Fibroblast of skin of abdomen (primary cell): ENCODE data around the gene POGZ.
A peak's percentile ranks its signal among the peaks of the same experiment; 100 is the strongest.
"Not testable (repeated sequence)": the region's sequence is repeated elsewhere in the genome, so short reads cannot be mapped to it uniquely, and the experiment has no call there.

Experiments
- DNase-seq: peaks from one replicate; pipeline ENCODE4 v3.0.0-alpha.2; 2013

POGZ gene

DNA sequence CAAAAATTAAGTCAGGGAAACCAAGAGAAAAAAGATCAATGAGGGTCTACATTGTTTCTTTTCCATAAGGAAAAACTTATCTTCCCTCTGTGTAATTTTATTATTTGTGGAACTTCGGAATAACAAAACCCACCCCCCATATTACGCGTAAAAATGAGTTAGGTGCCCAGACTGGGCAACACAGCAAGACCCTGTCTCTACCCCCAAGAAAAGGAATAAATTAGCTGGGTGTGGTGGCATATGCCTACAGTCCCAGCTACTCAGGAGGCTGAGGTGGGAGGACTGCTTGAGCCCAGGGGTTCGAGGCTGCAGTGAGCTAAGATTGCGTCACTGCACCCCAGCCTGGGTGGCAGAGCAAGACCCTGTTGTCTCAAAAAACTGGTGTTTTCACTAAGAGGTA is 39.5 kb downstream of the POGZ start:
- DNase-seq: no peak

DNA sequence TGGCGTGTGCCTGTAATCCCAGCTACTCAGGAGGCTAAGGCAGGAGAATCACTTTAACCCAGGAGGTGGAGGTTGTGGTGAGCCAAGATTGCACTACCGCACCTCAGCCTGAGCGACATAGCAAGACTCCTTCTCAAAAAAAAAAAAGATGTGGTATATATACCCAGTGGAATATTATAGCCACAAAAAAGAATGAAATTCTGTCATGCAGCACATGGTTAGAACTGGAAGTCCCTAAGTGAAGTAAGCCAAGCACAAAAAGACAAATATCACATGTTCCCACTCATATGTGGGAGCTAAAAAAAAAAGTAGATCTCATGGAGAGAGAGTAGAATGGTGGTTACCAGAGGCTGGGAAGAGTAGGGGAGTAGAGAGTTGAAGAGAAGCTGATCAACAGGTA is 41.2 kb downstream of the POGZ start:
- DNase-seq: no peak

DNA sequence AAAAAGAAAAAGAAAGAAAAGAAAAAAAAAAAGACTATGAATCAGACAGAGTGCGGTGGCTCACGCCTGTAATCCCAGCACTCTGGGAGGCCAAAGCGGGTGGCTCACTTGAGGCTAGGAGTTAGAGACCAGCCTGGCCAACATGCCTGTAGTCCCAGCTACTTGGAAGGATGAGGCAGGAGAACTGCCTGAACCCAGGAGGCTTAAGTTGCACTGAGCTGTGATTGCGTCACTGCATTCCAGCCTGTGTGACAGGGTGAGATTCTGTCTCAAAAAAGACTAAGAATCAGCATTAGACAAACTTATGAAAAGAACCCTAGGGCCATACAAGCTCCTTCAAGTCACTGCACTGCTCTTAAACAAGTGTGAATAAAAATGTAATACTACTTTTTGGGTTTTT is 43.1 kb downstream of the POGZ start:
- peak; percentile 61 for DNase-seq

DNA sequence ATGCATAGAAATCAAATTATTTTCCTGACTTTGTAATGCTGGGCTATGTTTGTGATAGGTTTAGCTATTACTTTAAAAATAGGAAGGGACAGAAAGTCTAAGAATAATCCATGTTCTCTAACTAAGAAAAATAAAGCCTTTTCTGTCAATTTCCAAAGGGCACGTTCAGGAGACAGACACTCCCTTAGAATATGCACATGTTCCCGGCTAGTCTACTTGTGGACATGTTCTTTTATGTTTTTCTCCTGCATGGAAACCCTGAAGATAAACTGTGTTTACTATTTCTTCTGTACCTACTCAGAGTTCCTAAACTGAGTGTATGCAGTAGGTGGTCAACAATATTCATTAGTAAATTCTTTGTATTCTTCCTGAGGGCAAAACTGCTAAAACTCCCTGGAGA is 47.4 kb downstream of the POGZ start:
- DNase-seq: no peak

DNA sequence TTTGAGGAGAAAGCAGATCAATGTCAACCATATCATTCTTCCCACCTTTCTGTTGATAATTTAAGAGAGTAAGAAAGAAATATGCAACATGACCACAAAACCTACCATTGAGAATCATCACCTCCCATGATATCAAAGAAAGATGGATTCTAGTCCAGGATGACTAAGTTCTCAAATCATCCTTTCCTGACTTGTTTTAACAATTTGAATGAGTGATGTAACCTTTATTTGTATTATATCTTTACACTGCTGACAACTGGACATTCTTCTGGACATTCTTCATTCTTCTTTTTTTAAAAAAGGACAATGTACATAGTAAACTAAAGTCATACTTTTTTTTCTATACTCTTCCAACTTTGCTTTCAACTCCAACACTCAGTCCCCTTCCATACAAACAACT is 50.4 kb downstream of the POGZ start:
- DNase-seq: peak; percentile 50

DNA sequence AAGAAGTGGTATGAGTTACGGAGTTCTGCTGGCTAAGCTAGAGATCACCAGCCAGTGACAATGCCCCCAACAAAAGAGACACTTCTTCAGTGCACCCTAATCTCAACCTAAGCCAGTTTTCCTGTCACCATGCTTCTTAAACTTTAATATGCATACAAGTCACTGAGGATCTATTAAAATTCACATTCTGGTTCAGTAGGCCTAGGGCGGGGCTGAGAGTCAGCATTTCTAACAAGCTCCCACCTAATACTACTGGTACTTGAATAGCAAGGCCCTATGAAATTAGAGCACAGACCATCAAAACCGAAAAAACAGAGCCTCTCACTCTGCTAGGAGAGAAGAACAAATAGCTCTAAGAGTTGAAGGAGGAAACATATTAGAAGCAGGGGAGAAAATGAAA is 52.0 kb downstream of the POGZ start:
- DNase-seq: no peak

DNA sequence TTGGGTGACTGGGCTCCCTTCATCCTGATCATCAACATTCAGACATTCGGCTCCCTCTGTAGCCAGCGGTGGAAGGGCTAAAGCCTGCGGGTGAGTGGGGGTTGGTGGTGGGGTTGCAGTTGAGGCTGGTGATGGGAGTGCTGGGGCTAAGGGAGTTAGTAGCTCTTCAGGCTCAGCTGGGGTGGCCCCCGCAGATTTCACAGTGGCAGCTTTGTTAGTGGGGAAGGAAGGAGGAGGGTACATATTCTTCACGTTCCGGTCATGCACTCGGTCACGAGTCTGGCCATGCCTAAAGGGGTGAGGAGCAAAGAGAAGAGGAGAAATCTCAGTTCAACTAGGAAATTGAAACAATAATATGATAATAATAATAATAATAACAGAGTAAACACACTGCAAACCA is 53.1 kb downstream of the POGZ start:
- DNase-seq: no peak

DNA sequence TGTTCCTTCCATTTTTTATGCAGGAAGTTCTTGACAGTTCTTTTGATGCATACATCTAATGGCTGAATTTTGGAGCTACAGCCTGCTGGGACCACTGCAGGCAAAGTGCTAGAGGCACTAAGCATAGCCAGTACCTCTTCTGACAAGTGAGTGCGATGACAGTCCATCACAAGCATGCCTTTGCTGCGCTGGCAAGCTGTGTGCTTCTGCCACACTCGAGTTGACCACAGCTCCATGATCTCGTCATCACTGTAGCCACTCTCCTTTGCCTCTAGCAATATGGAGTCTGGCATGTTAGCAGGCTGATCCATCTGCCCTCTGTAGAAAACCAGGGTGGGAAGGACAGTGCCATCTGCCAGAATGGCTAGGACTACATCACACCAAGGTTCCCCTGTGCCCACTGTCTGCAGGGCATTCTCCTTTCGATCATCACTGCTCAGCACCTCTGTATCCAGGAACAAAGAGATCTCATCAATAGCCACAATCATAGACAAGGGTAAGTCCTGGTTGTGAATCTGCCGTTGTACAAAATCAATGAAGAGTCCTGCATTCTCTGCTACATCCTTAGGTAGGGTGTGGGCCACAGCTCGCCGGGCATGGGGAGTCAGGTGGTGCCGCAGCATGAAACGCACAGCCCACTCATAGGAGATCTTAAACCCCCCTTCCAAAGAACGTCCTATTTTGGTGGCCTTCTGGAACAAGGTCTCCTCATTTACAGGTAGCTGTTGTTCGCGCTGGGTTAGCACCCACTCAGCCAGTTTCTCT is 53.9 kb downstream of the POGZ start:
- no peak for DNase-seq

DNA sequence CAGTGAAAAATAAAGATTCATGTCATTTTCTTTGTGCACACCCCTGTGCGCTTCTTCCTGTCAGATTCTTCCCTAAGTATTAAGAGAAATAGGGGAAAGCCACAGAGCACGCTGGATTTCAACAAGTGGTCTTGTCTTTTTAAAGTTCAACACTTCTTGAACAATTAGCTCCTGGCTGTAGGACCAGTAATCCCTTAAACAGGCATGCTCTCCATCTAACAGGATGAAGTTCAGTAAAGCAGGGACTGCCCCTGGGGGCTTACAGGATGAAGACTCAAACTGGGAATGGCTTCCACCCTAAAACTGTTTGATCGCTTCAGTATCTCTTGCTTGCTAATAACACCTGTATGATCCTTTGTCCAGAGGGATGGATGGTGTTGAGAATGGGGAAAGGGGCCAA is 55.7 kb downstream of the POGZ start:
- DNase-seq: no peak

DNA sequence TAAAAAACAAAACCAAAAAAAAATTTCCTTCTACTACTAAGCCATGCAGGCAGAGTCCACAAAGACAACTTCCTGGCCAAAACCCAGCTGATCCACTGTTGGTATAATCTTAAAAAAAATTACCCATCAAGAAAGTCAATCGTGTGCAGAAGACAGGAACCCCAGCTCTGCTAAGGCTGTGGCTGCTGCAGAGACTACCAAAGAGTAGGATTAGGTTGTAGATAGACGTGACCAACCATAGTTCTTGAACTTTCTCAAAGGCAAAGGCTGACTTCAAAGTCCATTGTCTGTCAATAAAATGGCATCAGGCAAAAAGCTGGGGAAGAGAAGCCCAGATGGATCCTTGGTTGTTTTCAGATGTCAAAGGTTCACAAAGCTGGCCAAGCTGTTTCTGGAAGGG is 56.5 kb downstream of the POGZ start:
- DNase-seq: no peak

DNA sequence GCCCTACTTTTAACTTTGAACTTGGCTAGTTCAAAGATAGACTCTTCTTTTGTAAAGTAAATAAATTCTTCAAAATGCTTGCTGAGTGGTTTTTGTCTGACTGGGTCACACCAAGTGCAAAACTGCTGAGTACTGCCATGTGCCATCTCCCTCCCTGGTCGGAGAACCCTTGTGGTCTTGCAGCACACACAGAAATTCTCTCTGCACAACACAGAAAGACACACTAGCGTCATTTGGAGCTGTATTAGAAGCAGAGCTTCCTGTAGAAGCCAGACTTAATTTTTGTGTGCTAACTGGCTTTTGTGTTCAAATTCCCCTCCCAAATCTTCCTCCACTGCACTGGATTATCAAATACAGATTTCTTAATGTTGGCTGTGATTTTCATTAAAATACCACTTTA is 57.4 kb downstream of the POGZ start:
- DNase-seq: no peak

DNA sequence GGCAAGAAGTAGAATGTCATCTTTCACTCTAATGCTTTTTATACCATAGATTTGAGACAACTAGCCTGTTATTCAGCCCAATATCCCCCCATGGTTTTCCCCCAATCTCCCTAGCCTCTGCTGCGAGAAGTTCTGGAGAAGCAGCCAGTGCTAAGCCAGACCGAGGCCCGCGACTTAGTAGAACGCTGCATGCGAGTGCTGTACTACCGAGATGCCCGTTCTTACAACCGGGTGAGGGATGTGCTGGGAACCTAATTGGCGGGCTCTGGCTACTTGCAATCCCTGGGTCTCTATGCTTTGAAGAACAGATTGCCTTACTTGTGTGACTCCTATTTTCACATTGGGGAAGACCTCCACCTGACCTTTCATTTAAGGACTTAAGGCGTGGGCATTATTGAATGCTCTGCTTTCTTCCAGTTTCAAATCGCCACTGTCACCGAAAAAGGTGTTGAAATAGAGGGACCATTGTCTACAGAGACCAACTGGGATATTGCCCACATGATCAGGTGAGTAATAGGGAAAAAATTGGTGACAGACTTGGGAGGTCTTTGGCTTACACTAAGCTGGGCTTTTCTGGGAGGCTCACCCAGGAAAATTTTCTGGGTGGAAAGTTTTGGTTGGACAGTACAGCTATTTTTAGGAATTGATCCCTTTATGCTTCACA is 58.0 kb downstream of the POGZ start:
- peak; percentile 3 for DNase-seq

DNA sequence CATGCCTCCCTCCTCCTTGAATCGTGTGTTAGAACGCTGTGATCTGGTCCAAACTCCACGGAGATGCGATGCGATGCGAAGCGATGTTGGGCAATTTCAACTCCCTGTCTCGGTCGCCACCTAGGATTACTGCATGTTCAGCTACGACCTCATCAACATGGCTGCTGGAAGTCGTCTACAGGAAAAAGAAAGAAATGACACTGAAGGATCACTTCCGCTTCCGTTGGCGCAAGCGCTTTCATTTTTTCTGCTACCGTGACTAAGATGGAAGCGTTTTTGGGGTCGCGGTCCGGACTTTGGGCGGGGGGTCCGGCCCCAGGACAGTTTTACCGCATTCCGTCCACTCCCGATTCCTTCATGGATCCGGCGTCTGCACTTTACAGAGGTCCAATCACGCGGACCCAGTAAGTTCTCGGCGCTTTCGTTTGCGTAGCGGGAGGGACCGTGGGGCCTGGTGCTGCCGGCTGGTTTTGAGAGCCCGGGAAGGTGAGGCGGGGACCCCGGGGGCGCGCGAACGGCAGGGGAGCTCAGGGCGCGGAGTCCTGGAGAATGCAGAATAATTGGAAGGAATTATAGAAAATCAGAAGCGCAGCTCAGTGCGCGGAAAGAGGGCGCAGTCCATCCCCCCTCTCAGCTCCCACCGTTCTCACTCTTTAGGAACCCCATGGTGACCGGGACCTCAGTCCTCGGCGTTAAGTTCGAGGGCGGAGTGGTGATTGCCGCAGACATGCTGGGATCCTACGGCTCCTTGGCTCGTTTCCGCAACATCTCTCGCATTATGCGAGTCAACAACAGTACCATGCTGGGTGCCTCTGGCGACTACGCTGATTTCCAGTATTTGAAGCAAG is 59.7 kb downstream of the POGZ start, which contains the start of gene PSMB4:
TSS of gene PSMB4 (plus strand) at position 250 of the 848 bp plus-strand sequence. CDS start at position 265, 15 bp downstream.
- peak; percentile 93 for DNase-seq

DNA sequence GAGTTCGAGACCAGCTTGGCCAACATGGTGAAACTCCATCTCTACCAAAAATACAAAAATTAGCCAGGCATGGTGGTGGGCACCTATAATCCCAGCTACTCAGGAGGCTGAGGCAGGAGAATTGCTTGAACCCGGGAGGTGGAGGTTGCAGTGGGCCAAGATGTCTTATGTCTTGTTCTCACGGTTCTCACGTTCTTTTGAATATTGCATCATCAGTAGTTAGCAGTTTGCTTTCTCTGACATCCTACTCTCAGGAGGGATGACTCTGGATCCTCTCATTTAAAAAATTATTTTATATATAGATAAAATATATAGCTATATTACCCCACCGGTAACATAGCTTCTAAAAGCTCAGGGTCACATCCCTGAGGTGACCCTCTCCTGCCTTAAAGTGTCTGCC is 63.0 kb downstream of the POGZ start:
- not testable (repeated sequence) for DNase-seq

DNA sequence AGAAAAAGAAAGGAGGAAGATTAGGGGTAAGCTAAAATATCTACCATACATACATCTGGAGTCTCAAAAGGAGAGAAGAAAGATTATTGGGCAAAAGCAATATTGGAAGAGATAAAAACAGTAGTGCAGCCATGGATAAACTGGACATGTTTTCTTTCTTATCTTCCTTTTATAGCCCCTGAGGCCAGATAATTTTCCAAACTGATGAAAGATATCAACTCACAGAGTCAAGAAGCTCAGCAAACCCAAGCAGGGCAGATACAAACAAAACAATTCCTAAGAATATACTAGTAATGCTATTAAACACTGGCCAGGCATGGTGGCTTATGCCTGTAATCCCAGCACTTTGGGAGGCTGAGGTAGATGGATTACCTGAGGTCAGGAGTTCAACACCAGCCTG is 65.7 kb downstream of the POGZ start:
- DNase-seq: no peak

DNA sequence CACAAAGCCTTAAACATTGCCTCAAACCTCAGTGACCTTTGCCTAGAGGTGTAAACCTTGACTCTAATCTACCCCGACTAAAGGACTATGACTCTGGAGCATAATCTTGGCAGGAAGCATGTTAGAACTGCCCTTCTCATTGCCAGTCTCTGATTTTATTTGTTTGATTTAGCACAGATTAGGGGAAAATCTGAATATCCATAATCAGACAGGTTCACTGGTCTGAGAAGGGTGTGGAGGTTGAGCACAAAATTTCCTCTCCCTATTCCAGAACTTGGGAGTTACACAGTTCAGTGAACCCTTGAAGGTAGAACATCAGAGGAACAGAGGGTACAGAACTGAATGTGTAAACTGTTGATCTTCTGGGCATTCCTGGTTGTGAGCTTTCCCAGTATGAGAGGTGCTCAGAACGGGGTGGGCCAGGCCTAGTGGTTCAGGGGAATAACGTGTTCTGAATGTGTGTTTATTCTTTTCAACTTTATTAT is 68.2 kb downstream of the POGZ start:
- DNase-seq: no peak

DNA sequence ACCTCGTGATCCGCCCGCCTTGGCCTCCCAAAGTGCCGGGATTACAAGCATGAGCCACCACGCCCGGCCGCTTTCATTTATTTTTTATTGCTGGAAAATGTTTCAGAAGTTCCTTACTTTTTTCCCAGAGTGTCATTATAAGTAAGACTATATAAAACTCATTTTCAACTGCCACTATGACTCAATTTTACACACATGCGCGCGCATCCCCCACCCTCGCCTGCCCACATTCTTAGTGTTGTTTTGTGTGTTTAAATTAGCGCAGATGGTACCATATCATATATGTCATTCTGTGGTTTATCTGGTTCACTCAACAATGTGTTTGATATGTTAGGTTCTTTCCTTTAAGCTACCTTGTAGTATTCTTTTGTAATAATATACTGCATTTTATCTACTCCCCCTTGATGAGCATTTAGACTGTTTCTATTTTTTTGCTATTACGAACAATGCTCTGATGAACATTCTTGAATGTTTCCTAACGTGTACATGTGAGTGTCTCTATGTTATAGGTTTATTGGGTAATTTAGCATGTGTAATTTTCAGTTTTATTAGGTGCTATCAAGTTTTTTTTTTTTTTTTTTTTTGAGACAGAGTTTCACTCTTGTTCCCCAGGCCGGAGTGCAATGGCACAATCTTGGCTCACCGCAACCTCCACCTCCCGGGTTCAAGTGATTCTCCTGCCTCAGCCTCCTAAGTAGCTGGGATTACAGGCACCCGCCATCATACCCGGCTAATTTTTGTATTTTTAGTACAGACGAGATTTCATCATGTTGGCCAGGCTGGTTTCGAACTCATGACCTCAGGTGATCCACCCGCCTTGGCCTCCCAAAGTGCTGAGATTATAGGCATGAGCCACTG is 68.8 kb downstream of the POGZ start:
- DNase-seq: not testable (repeated sequence)

DNA sequence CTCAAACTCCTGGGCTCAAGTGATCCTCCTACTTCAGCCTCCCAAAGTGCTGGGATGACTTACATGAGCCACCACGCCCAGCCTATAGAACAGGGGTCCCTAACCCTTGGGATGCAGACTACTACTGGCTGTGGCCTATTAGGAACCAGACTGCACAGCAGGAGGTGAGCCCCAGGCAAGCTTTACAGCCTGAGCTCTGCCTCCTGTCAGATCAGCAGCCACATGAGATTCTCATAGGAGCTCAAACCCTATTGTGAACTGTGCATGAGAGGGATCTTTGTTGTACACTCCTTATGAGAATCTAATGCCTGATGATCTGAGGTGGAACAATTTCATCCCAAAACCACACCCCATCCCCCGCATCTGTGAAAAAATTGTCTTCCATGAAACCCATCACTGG is 73.3 kb downstream of the POGZ start:
- DNase-seq: no peak

DNA sequence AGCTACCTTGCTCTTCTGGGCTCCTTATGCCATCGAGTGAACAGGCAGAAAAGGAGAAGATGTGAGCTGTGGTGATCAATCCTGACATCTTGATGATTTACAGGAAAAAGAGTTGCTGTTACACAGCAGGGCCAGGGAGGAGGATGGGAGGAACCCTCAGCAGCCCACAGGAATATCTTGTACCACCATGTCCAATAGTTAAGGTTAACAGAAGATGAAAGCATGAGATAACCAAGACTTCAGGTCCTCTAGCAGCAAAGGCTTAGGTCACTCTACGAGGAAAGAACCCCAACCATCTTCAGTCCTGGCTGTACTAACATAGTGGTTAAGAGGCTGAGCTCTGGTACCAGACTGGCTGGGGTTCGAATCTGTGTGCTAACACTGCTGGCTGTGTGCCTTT is 74.7 kb downstream of the POGZ start:
- no peak for DNase-seq

DNA sequence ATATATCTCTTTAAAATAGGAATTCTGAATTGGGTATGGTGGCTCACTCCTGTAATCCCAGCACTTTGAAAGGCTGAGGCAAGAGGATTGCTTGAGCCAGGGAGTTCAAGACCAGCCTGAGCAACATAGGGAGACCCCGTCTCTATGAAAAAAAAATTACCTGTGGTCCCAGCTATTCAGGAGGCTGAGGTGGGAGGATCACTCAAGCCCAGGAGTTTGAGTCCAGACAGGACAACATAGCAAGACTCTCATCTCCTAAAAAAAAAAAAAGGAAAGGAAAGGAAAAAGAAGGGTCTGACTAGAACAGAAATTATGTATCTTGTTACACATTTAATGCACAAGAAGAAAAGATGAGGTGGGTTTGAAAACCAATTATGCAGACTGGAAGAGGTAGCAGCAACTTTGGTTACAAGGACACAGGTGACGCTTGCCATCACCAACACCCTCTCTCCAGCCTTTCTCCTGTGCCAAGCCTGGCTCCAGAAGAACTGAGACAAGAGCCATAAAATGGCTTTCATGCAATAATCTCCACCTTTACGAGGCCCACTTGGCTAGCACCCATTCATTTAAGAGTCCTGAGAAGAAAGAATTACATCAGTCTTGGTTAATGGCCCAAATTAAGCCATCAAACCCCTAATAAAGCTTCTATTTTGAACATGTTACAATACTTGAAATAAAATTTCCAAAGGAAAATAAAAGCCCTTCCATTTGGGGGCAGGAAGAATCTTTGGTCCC is 82.0 kb downstream of the POGZ start:
- DNase-seq: no peak

DNA sequence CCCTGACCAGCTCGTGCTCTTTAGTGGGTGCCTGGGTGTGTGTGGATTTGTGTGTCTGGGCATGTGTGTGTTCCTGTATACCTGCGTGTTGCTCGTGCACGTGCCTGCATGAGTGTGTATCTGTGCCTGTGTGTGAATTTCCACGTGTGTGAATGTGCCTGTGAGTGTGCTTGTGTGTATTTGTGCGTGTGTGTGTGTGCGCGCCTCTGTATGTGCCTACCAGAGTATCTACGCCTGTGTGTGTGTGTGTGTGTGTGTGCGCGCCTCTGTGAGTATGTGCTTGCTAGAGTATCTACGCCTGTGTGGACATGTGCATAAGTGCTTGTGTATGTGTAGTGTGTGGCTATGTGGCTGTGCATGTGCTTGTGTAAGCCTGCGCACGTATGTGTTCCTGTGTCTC is 86.1 kb downstream of the POGZ start:
- no peak for DNase-seq
